Transverse colon (tissue), 3 donors: ENCODE measurements around the gene IGSF3.

Experiments
- CTCF ChIP-seq, 5 experiments: fragments of 200-600 bp in 3 of 5; fragments of 450-650 bp in 2 of 5; sonication (generic) in 3 of 5; IDR thresholded peaks; 1 replicate in 2 of 5; 2 replicates in 3 of 5; pipeline ENCODE4 v1.5.1; 2016 to 2017; ENCODE audit warnings: antibody characterized with exemption in 5 of 5, inconsistent platforms in 3 of 5, mild to moderate bottlenecking in 2 of 5, moderate library complexity in 1 of 5
- EP300 ChIP-seq: sonication (generic); formaldehyde crosslinking; IDR thresholded peaks from one replicate; pipeline ENCODE4 v1.6.1; 2017; ENCODE audit warnings: antibody characterized with exemption, low read depth

GRCh38 chr1:116531917-116532316 is 135.6 kb downstream of the IGSF3 start:
- TF ChIP-seq CTCF (IDR thresholded peaks at IDR 0.05) = no peak
- TF ChIP-seq EP300 = no peak
